ENCODE results near the gene XCR1.
"Not testable (repeated sequence)": the region's sequence is repeated elsewhere in the genome, so short reads cannot be mapped to it uniquely, and the experiment has no call there.

The XCR1 gene

GRCh38 chr3:46027021-46027705 lies at the start of gene XCR1:
TSS of gene XCR1 (minus strand) at chr3:46027483. CDS start at chr3:46021947, 5,536 bp downstream.
- DNase-seq: no peak

- DNase-seq: peak; percentile 59 to 76 (median 70)
Observed at GRCh38 chr3:46076606-46077005, 49.3 kb upstream of the XCR1 start.

GRCh38 chr3:46075816-46076215 lies 48.5 kb upstream of the XCR1 start:
- no peak for DNase-seq

- peak in 2 of 3 donors; percentile 46 to 54 for DNase-seq
Observed at GRCh38 chr3:46071222-46071858, 44.1 kb upstream of the XCR1 start.

- DNase-seq: peak in 1 of 3 donors; percentile 25
Observed at GRCh38 chr3:46070595-46071093, 43.4 kb upstream of the XCR1 start.

- no peak for DNase-seq
Observed at GRCh38 chr3:46068501-46068900, 41.2 kb upstream of the XCR1 start.

GRCh38 chr3:46067401-46067800 lies 40.1 kb upstream of the XCR1 start:
- no peak for DNase-seq

- DNase-seq: no peak
Observed at GRCh38 chr3:46065750-46066256, 38.5 kb upstream of the XCR1 start.

- no peak for DNase-seq
Observed at GRCh38 chr3:46065294-46065705, 38.0 kb upstream of the XCR1 start.

- DNase-seq: no peak
Observed at GRCh38 chr3:46062679-46063078, 35.4 kb upstream of the XCR1 start.

GRCh38 chr3:46061887-46062286 lies 34.6 kb upstream of the XCR1 start:
- no peak for DNase-seq

- peak; percentile 80 to 92 (median 87) for DNase-seq
Observed at GRCh38 chr3:46061108-46061720, 33.9 kb upstream of the XCR1 start.

GRCh38 chr3:46060551-46060950 lies 33.3 kb upstream of the XCR1 start:
- DNase-seq: no peak

GRCh38 chr3:46059432-46059831 lies 32.1 kb upstream of the XCR1 start:
- DNase-seq: peak; percentile 73 to 92 (median 86)

GRCh38 chr3:46058981-46059380 lies 31.7 kb upstream of the XCR1 start:
- DNase-seq: no peak

GRCh38 chr3:46057716-46058115 lies 30.4 kb upstream of the XCR1 start:
- no peak for DNase-seq

- no peak for DNase-seq
Observed at GRCh38 chr3:46056686-46057085, 29.4 kb upstream of the XCR1 start.

GRCh38 chr3:46053761-46054515 lies 26.7 kb upstream of the XCR1 start:
- peak; percentile 57 to 69 (median 67) for DNase-seq

GRCh38 chr3:46053265-46053664 lies 26.0 kb upstream of the XCR1 start:
- DNase-seq: not testable (repeated sequence)

- no peak for DNase-seq
Observed at GRCh38 chr3:46052531-46052930, 25.2 kb upstream of the XCR1 start.

- no peak for DNase-seq
Observed at GRCh38 chr3:46049093-46049492, 21.8 kb upstream of the XCR1 start.

- DNase-seq: not testable (repeated sequence)
Observed at GRCh38 chr3:46046231-46046630, 18.9 kb upstream of the XCR1 start.

- no peak for DNase-seq
Observed at GRCh38 chr3:46038916-46039315, 11.6 kb upstream of the XCR1 start.

All from suppressor macrophage treated with lipopolysaccharide for 1 hour (primary cell).